HepG2 (cell line): ENCODE data around the gene PAM16. TPM values are rescaled to one million over a fixed set of nuclear protein-coding genes. Genes with fewer than 3 reads are reported as not detected.

Experiments used
- HCFC1 ChIP-seq: fragments of 150-350 bp; IDR thresholded peaks from 2 replicates; pipeline ENCODE4 v1.6.1; 2014; ENCODE audit warnings: low read depth, low read length
- HNF4G ChIP-seq, 2 experiments: sonication (generic) in 1 of 2; formaldehyde crosslinking in 1 of 2; IDR thresholded peaks; 2 replicates each; pipeline versions ENCODE4 v1.4.0 to v1.6.1; 2011 to 2020; ENCODE audit warnings: borderline replicate concordance in 2 of 2, low read depth in 2 of 2, mild to moderate bottlenecking in 2 of 2, low read length in 1 of 2, missing genetic modification reagents in 1 of 2, moderate library complexity in 1 of 2
- KDM4B ChIP-seq: sonication (generic); formaldehyde crosslinking; IDR thresholded peaks from 2 replicates; pipeline ENCODE4 v1.4.0; 2020; ENCODE audit warnings: missing genetic modification reagents
- KLF9 ChIP-seq: IDR thresholded peaks from 2 replicates; pipeline ENCODE4 v1.6.1; 2016; ENCODE audit warnings: low read depth
- NCOA1 ChIP-seq: sonication (generic); formaldehyde crosslinking; IDR thresholded peaks from 2 replicates; pipeline ENCODE4 v1.9.0; 2021; ENCODE audit warnings: missing genetic modification reagents
- NPAS2 ChIP-seq: sonication (generic); formaldehyde crosslinking; IDR thresholded peaks from 2 replicates; pipeline ENCODE4 v1.8.0; 2022; ENCODE audit warnings: mild to moderate bottlenecking, missing genetic modification reagents, borderline replicate concordance
- PBX3 ChIP-seq: sonication (generic); formaldehyde crosslinking; IDR thresholded peaks from 2 replicates; pipeline ENCODE4 v1.8.1; 2023; ENCODE audit warnings: missing genetic modification reagents, inconsistent platforms, borderline replicate concordance
- RCOR2 ChIP-seq: IDR thresholded peaks from 2 replicates; pipeline ENCODE4 v1.6.1; 2016; ENCODE audit warnings: missing biosample characterization, missing genetic modification reagents
- ZFP36 ChIP-seq: fragments of 150-350 bp; IDR thresholded peaks from 2 replicates; pipeline ENCODE4 v1.6.1; 2018; ENCODE audit warnings: borderline replicate concordance, low read length, low read depth; ENCODE audit not compliant: partially characterized antibody
- ZNF30 ChIP-seq: sonication (generic); formaldehyde crosslinking; IDR thresholded peaks from 2 replicates; pipeline ENCODE4 v1.5.0; 2020; ENCODE audit warnings: mild to moderate bottlenecking, missing genetic modification reagents
- ZNF367 ChIP-seq: sonication (generic); formaldehyde crosslinking; IDR thresholded peaks from 2 replicates; pipeline ENCODE4 v1.4.0; 2020; ENCODE audit warnings: missing genetic modification reagents, borderline replicate concordance
- ZNF552 ChIP-seq: sonication (generic); formaldehyde crosslinking; IDR thresholded peaks from 2 replicates; pipeline ENCODE4 v1.9.0; 2022; ENCODE audit warnings: missing genetic modification reagents, mild to moderate bottlenecking, borderline replicate concordance
- ZNF850 ChIP-seq: sonication (generic); formaldehyde crosslinking; conservative IDR thresholded peaks from 2 replicates; pipeline ENCODE4 v1.9.0; 2021; ENCODE audit warnings: mild to moderate bottlenecking, missing genetic modification reagents
- ZSCAN20 ChIP-seq: sonication (generic); formaldehyde crosslinking; IDR thresholded peaks from 2 replicates; pipeline ENCODE4 v1.4.0; 2020; ENCODE audit warnings: missing genetic modification reagents, mild to moderate bottlenecking, borderline replicate concordance
- ZSCAN30 ChIP-seq: sonication (generic); formaldehyde crosslinking; IDR thresholded peaks from 2 replicates; pipeline ENCODE4 v1.5.0; 2020; ENCODE audit warnings: mild to moderate bottlenecking, missing genetic modification reagents
- polyA plus RNA-seq, 8 experiments: library from polyadenylated mRNA; depleted of rRNA in 3 of 8; stranded (reverse) in 7 of 8; unstranded in 1 of 8; fragments of >200 nt; fragmentation: Illumina TruSeq in 4 of 8; extraction: Trizol in 4 of 8; gene quantifications; 2 replicates each; pipeline versions ENCODE4 v1.2.1 to v1.2.3, GENCODE V29; 2011 to 2016; ENCODE audit warnings: low read depth in 4 of 8, missing spikeins in 1 of 8, mixed read lengths in 1 of 8; ENCODE audit not compliant: insufficient read depth in 1 of 8
- total RNA-seq, 5 experiments: library from RNA; depleted of rRNA; stranded (reverse); fragments of >200 nt; fragmentation: Illumina TruSeq; extraction: Trizol; gene quantifications; 2 replicates each; pipeline ENCODE4 v1.2.3, GENCODE V29; 2016; ENCODE audit warnings: low read depth in 1 of 5
- TF ChIP-seq, protein P1 (sequence below): sonication (generic); formaldehyde crosslinking; IDR thresholded peaks from 2 replicates; pipeline ENCODE4 v1.4.0; 2020; ENCODE audit warnings: mild to moderate bottlenecking, missing genetic modification reagents
- TF ChIP-seq, protein P2 (sequence below): sonication (generic); formaldehyde crosslinking; IDR thresholded peaks from 2 replicates; pipeline ENCODE4 v1.5.1; 2020; ENCODE audit warnings: mild to moderate bottlenecking, missing genetic modification reagents
- TF ChIP-seq, protein P3 (sequence below): sonication (generic); formaldehyde crosslinking; IDR thresholded peaks from 2 replicates; pipeline ENCODE4 v1.8.0; 2023; ENCODE audit warnings: mild to moderate bottlenecking, missing genetic modification reagents
- TF ChIP-seq, protein P4 (sequence below): sonication (generic); formaldehyde crosslinking; conservative IDR thresholded peaks from 2 replicates; pipeline ENCODE4 v1.8.1; 2023; ENCODE audit warnings: missing genetic modification reagents

Gene PAM16
- total and polyA plus RNA-seq, 2 of the 13 experiments (the other 11 are each of a cell fraction or from before 2014, with no cell fraction given): 51.5 to 51.8 TPM

GRCh38 chr16:4328046-4328781 lies 22.9 kb downstream of the PAM16 start (continued):
- peak; percentile 80; the same call in 1 of the 2 replicates for TF ChIP-seq KDM4B (CRISPR knock-in tag)
- TF ChIP-seq ZFP36: no peak
- TF ChIP-seq PBX3 (CRISPR knock-in tag): no peak
- TF ChIP-seq NPAS2: no peak
- 0 out of 2 replicates have a peak, but pooled peaks have one; percentile 42 for TF ChIP-seq KLF9 (CRISPR knock-in tag)
- 0 out of 2 replicates have a peak, but pooled peaks have one; percentile 66 for TF ChIP-seq ZSCAN20 (CRISPR knock-in tag)
- TF ChIP-seq, protein P1, sequence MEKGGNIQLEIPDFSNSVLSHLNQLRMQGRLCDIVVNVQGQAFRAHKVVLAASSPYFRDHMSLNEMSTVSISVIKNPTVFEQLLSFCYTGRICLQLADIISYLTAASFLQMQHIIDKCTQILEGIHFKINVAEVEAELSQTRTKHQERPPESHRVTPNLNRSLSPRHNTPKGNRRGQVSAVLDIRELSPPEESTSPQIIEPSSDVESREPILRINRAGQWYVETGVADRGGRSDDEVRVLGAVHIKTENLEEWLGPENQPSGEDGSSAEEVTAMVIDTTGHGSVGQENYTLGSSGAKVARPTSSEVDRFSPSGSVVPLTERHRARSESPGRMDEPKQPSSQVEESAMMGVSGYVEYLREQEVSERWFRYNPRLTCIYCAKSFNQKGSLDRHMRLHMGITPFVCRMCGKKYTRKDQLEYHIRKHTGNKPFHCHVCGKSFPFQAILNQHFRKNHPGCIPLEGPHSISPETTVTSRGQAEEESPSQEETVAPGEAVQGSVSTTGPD (CRISPR knock-in tag): no peak
- no peak for TF ChIP-seq ZNF552 (CRISPR knock-in tag)
- no peak for TF ChIP-seq HNF4G (IDR thresholded peaks at IDR 0.05; ENCODE audit: borderline replicate concordance, low read depth, low read length)
- TF ChIP-seq HNF4G (CRISPR knock-in tag; IDR thresholded peaks at IDR 0.05; ENCODE audit: borderline replicate concordance, low read depth): no peak
- TF ChIP-seq ZNF367: no peak
- TF ChIP-seq ZSCAN30 (CRISPR knock-in tag): no peak
- no peak for TF ChIP-seq NCOA1 (CRISPR knock-in tag)
- TF ChIP-seq, protein P2, sequence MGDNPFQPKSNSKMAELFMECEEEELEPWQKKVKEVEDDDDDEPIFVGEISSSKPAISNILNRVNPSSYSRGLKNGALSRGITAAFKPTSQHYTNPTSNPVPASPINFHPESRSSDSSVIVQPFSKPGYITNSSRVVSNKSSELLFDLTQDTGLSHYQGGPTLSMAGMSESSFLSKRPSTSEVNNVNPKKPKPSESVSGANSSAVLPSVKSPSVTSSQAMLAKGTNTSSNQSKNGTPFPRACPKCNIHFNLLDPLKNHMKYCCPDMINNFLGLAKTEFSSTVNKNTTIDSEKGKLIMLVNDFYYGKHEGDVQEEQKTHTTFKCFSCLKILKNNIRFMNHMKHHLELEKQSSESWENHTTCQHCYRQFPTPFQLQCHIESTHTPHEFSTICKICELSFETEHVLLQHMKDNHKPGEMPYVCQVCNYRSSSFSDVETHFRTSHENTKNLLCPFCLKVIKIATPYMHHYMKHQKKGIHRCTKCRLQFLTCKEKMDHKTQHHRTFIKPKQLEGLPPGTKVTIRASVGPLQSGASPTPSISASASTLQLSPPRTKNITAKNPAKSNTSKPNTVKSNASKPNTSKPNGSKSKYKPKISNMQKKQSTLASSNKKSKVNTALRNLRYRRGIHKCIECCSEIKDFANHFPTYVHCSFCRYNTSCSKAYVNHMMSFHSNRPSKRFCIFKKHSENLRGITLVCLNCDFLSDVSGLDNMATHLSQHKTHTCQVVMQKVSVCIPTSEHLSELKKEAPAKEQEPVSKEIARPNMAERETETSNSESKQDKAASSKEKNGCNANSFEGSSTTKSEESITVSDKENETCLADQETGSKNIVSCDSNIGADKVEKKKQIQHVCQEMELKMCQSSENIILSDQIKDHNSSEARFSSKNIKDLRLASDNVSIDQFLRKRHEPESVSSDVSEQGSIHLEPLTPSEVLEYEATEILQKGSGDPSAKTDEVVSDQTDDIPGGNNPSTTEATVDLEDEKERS (CRISPR knock-in tag): peak; percentile 54; the same call in 1 of the 2 replicates
- TF ChIP-seq ZNF850: no peak
- no peak for TF ChIP-seq HCFC1
- TF ChIP-seq, protein P3, sequence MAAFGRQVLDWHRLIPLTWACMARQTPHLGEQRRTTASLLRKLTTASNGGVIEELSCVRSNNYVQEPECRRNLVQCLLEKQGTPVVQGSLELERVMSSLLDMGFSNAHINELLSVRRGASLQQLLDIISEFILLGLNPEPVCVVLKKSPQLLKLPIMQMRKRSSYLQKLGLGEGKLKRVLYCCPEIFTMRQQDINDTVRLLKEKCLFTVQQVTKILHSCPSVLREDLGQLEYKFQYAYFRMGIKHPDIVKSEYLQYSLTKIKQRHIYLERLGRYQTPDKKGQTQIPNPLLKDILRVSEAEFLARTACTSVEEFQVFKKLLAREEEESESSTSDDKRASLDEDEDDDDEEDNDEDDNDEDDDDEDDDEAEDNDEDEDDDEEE: no peak; the same call in 1 of the 2 replicates
- no peak for TF ChIP-seq ZNF30 (CRISPR knock-in tag)
- peak; percentile 49; the same call in 1 of the 2 replicates for TF ChIP-seq RCOR2 (CRISPR knock-in tag)
- TF ChIP-seq, protein P4, sequence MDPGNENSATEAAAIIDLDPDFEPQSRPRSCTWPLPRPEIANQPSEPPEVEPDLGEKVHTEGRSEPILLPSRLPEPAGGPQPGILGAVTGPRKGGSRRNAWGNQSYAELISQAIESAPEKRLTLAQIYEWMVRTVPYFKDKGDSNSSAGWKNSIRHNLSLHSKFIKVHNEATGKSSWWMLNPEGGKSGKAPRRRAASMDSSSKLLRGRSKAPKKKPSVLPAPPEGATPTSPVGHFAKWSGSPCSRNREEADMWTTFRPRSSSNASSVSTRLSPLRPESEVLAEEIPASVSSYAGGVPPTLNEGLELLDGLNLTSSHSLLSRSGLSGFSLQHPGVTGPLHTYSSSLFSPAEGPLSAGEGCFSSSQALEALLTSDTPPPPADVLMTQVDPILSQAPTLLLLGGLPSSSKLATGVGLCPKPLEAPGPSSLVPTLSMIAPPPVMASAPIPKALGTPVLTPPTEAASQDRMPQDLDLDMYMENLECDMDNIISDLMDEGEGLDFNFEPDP (CRISPR knock-in tag): no peak
